RWPE1 (cell line): ENCODE results near the gene BNC2.
A peak's percentile ranks its signal among the peaks of the same experiment; 100 is the strongest.

Experiments used
- CTCF ChIA-PET: fragments of 350-600 bp; sonication (Branson Sonifier 250); formaldehyde crosslinking; extraction: SDS; loops from one replicate; lab custom pipeline; 2021; lab: Yijun Ruan, JAX
- POLR2A ChIA-PET: fragments of 400-600 bp; formaldehyde crosslinking; extraction: SDS; loops from one replicate; lab custom pipeline; 2020; ENCODE audit warnings: antibody characterized with exemption; ENCODE audit not compliant: low non-redundant PET; lab: Yijun Ruan, JAX
- DNase-seq: peaks from one replicate; pipeline ENCODE4 v3.0.0; 2012; ENCODE audit warnings: low spot score
- H3K27ac ChIP-seq: fragments of 450-650 bp; 2 replicates; pipeline ENCODE4 v1.5.1; 2017
- TF ChIP-seq, protein P1 (sequence below): fragments of 450-650 bp; conservative IDR thresholded peaks from 2 replicates; pipeline ENCODE4 v1.5.1; 2017; ENCODE audit warnings: low read depth, mild to moderate bottlenecking

The BNC2 gene

DNA sequence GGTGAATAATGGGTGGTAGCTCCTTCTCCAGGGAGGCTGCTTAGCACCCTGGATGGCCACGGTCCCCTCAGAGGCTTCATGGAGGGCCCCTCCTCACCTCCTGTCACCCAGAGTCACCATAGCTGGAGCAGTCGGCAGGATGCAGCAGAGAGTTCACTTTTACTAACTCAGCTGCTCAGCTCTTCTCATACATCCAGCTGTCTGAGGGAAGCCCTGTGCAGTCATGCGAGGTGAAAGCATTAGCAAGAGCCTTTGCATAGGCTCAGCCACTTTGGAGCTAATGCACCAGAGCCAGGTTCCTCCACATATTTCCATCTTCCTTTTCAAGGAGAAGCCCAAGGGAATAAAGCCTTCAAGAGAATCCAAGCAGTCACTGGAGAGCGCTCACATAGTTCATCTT lies 499.2 kb downstream of the BNC2 start:
- no peak for DNase-seq
- CTCF ChIA-PET: no interaction called here
- POLR2A ChIA-PET: no interaction called here
- TF ChIP-seq, protein P1, sequence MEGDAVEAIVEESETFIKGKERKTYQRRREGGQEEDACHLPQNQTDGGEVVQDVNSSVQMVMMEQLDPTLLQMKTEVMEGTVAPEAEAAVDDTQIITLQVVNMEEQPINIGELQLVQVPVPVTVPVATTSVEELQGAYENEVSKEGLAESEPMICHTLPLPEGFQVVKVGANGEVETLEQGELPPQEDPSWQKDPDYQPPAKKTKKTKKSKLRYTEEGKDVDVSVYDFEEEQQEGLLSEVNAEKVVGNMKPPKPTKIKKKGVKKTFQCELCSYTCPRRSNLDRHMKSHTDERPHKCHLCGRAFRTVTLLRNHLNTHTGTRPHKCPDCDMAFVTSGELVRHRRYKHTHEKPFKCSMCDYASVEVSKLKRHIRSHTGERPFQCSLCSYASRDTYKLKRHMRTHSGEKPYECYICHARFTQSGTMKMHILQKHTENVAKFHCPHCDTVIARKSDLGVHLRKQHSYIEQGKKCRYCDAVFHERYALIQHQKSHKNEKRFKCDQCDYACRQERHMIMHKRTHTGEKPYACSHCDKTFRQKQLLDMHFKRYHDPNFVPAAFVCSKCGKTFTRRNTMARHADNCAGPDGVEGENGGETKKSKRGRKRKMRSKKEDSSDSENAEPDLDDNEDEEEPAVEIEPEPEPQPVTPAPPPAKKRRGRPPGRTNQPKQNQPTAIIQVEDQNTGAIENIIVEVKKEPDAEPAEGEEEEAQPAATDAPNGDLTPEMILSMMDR: no peak
- no peak overlapping the region for H3K27ac ChIP-seq

DNA sequence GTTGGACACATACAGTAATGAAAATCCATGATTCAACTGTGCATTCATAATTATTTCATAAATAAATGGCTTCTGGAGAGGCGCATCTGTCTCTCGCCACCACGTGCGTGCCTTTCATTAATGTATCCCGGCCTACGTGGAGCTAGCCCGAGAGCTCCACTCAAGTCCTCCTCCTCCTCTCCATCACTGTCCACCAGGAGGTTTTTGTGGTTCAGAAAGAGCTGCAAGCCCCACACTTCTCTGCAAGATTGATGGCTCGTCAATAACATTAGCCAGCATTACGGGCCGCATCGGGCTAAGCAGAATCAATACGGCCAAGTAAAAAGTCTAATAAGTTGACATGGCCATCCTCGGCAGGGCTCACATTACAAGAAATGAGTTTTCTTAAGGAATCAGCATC lies 499.8 kb downstream of the BNC2 start:
- ChIA-PET CTCF (no interaction called here), POLR2A (no interaction called here)
- TF ChIP-seq, protein P1: no peak
- no peak overlapping the region for H3K27ac ChIP-seq
- no peak for DNase-seq

- POLR2A ChIA-PET: no interaction called here
Observed at GRCh38 chr9:16369427-16369826, 501.0 kb downstream of the BNC2 start.

GRCh38 chr9:16368237-16369087 lies 502.0 kb downstream of the BNC2 start:
- no peak overlapping the region for H3K27ac ChIP-seq
- ChIA-PET CTCF (interaction anchor here (0.6 kb wide), 2 partner anchors 182 to 961 kb away, joined by 3 to 4 read pairs; no protein-coding TSS in a partner anchor), POLR2A (no interaction called here)
- TF ChIP-seq, protein P1: no peak
- peak; percentile 48 for DNase-seq

More at GRCh38 chr9:16369427-16369826, 501.0 kb downstream of the BNC2 start:
- CTCF ChIA-PET: interaction anchor here (0.6 kb wide), 3 partner anchors 181 to 232 kb away, joined by 3 to 5 read pairs (median 3); no protein-coding TSS in a partner anchor
- H3K27ac ChIP-seq: no peak overlapping the region
- TF ChIP-seq, protein P1: no peak
- no peak for DNase-seq

GRCh38 chr9:16367605-16368231 lies 502.8 kb downstream of the BNC2 start:
- ChIA-PET POLR2A (no interaction called here), CTCF (interaction anchor here (0.6 kb wide), 1 partner anchor 18 kb away, joined by 3 read pairs; no protein-coding TSS in a partner anchor)
- TF ChIP-seq, protein P1: no peak

GRCh38 chr9:16364347-16364746 lies 506.1 kb downstream of the BNC2 start:
- ChIA-PET CTCF (no interaction called here), POLR2A (no interaction called here)
- no peak overlapping the region for H3K27ac ChIP-seq
- no peak for DNase-seq
- TF ChIP-seq, protein P1: no peak

More at GRCh38 chr9:16367605-16368231, 502.8 kb downstream of the BNC2 start:
- no peak overlapping the region for H3K27ac ChIP-seq
- DNase-seq: peak; percentile 80
